ENCODE data around the gene THOC1.

DNA sequence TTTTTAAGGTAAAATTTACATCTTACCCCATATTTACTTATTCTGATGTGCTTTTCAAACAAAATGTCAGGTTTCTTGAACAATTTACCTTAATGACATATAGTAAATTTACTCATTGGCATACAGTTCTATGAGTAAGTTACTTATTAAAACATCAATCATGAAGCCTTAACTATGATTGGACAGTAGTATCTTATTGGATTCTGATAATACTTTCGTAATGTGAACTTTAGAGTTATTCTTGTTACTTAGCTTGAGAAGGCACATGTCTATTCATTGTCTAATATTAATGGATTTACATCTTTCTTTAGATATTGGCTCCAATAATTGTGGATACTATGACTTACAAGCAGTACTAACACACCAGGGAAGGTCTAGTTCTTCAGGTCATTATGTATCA lies 57.8 kb downstream of the THOC1 start:
- TF ChIP-seq, protein P1, sequence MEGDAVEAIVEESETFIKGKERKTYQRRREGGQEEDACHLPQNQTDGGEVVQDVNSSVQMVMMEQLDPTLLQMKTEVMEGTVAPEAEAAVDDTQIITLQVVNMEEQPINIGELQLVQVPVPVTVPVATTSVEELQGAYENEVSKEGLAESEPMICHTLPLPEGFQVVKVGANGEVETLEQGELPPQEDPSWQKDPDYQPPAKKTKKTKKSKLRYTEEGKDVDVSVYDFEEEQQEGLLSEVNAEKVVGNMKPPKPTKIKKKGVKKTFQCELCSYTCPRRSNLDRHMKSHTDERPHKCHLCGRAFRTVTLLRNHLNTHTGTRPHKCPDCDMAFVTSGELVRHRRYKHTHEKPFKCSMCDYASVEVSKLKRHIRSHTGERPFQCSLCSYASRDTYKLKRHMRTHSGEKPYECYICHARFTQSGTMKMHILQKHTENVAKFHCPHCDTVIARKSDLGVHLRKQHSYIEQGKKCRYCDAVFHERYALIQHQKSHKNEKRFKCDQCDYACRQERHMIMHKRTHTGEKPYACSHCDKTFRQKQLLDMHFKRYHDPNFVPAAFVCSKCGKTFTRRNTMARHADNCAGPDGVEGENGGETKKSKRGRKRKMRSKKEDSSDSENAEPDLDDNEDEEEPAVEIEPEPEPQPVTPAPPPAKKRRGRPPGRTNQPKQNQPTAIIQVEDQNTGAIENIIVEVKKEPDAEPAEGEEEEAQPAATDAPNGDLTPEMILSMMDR (IDR thresholded peaks at IDR 0.05): no peak
- no peak for TF ChIP-seq ZFX (IDR thresholded peaks at IDR 0.05; ENCODE audit: borderline replicate concordance)
